HUES48 (cell line): ENCODE results near the gene TXNDC2.
"Not testable (repeated sequence)": the region's sequence is repeated elsewhere in the genome, so short reads cannot be mapped to it uniquely, and the experiment has no call there.

Experiments used
- H3K27ac ChIP-seq: one replicate; pipeline ENCODE4 v1.7.0; 2013; ENCODE audit warnings: low read depth, low read length, inconsistent platforms
- H3K27me3 ChIP-seq: 2 replicates; pipeline ENCODE4 v1.6.1; 2013; ENCODE audit warnings: mild to moderate bottlenecking, low read length; ENCODE audit not compliant: control insufficient read depth, insufficient read depth
- H3K36me3 ChIP-seq: 2 replicates; pipeline ENCODE4 v1.6.1; 2013; ENCODE audit warnings: low read length; ENCODE audit not compliant: control insufficient read depth, insufficient read depth
- H3K4me1 ChIP-seq: 2 replicates; pipeline ENCODE4 v1.6.1; 2013; ENCODE audit warnings: mild to moderate bottlenecking, low read length; ENCODE audit not compliant: control insufficient read depth, insufficient read depth
- H3K4me3 ChIP-seq: 2 replicates; pipeline ENCODE4 v1.5.1; 2013; ENCODE audit warnings: mild to moderate bottlenecking, low read depth, low read length
- H3K9ac ChIP-seq: 2 replicates; pipeline ENCODE4 v1.6.1; 2013; ENCODE audit warnings: mild to moderate bottlenecking, low read depth, low read length, moderate library complexity
- H3K9me3 ChIP-seq: 2 replicates; pipeline ENCODE4 v1.6.1; 2013; ENCODE audit warnings: low read length; ENCODE audit not compliant: control insufficient read depth, insufficient read depth

The TXNDC2 gene

DNA sequence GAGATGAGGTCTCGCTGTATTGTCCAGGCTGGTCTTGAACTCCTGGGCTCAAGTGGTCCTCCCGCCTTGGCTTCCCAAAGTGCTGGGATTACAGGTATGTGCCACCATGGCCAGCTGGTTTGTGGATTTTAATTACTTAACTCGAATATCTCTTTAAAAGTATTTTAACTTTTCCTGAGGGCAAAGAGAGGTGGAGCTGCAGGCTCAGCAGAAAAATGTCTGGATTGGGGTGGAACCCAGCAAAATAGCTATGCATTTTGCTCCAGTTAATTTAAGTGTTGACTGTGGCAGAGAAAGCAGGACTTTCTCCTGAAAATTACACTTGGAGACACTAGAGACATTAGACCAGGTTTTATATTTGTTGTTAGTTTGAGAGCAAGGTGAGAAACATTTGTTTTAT lies 35.5 kb upstream of the TXNDC2 start:
- H3K9me3 ChIP-seq, result peaks cover 4% of the 10 kb centered on the region; the same call in 1 of the 2 replicates
- H3K27me3 ChIP-seq, result no peaks in the 10 kb centered on the region
- H3K4me1 ChIP-seq, result peaks cover 6% of the 10 kb centered on the region; the same call in 1 of the 2 replicates
- no peak overlapping the region for H3K4me3 ChIP-seq
- no peaks in the 10 kb centered on the region for H3K36me3 ChIP-seq
- no peak overlapping the region for H3K9ac ChIP-seq
- no peak overlapping the region for H3K27ac ChIP-seq

DNA sequence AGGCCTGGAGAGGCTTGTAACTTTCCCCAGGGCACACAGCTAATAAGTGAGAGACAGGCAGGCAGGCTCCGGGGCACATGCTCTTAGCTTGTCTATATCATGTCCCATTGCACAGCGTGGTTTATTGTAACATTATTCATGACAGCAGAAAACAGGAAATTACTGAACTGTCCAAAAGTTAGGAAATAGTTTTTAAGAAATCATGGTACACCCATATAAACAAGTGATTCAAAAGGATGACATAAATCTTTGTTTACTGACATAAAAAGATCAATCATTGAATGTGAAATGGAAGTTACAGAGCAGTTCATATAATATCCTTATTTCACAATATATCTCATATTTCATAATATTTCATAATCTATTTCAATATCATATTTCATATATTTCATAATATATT lies 34.3 kb upstream of the TXNDC2 start:
- H3K9me3 ChIP-seq, result peaks cover 4% of the 10 kb centered on the region; the same call in 1 of the 2 replicates
- H3K4me3 ChIP-seq, result no peak overlapping the region
- H3K36me3 ChIP-seq, result no peaks in the 10 kb centered on the region
- peaks cover 6% of the 10 kb centered on the region; the same call in 1 of the 2 replicates for H3K4me1 ChIP-seq
- H3K27ac ChIP-seq, result no peak overlapping the region
- no peaks in the 10 kb centered on the region for H3K27me3 ChIP-seq
- no peak overlapping the region for H3K9ac ChIP-seq

GRCh38 chr18:9852266-9853081 lies 33.3 kb upstream of the TXNDC2 start:
- Histone ChIP-seq H3K9ac (no peak overlapping the region), H3K27ac (no peak overlapping the region), H3K4me3 (no peak overlapping the region), H3K9me3 (peaks cover 4% of the 10 kb centered on the region; the same call in 1 of the 2 replicates), H3K36me3 (no peaks in the 10 kb centered on the region), H3K4me1 (peaks cover 6% of the 10 kb centered on the region; the same call in 1 of the 2 replicates), H3K27me3 (no peaks in the 10 kb centered on the region)

DNA sequence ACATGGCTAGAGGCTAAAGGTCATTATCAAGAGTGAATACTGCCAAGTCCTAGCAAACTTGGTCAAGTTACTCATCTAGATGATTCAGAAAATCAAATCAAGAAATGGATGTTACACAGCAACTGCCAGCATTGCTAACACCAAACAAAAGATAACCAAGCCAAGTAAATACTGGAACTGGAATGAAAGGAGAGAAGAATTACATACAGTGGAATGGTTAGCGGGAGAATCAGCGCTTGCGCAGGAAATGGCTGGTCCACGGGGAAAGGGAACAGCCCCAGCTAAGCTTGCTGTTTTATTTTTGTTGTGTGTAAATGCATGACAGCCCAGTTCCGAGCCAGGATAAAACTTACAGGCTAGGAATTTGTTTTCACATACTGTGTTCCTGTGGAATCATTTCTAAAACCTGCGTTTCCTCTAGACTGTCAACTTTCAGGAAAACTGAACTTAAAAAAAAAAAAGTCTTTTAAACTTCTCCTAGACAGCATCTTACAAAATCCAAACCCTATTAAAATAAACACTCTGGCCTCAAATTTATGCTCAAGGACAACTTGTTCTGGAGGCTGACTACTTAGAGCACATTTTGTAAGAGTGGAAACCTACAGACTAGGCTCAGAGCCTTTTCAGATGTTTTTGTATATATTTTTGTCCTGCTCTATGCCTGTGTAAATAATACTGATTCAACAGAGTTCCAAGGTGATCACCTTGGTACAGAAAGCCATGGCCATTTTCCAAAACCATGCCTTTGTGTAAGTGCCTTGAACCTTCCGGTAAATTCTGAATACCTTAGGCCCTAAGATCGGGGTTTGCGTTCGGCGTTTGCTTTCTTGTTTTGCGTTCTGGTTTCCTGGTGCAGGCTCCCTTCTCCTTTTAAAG lies 30.7 kb upstream of the TXNDC2 start:
- Histone ChIP-seq H3K27ac (no peak overlapping the region), H3K27me3 (no peaks in the 10 kb centered on the region), H3K36me3 (no peaks in the 10 kb centered on the region), H3K9ac (no peak overlapping the region), H3K9me3 (peaks cover 4% of the 10 kb centered on the region; the same call in 1 of the 2 replicates), H3K4me3 (no peak overlapping the region), H3K4me1 (no peaks in the 10 kb centered on the region)

DNA sequence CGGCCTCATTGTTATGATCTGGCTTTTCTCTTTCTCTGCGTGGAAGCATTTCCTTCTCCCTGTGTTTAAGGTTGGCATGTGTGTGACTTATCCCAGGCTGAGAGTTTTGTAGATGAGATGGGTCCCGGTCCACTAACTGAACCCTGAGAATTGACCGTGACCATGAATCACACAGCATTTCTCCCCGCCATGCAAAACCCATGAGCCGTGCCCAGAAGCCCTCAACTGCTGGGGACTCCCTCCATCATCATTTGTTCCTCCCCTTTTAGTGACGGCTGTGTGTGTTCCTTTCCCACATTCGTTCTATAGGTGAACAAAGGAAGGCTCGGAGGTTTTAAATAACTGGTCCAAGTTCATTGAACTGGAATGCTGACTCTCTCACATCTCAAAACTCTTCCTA lies 30.1 kb upstream of the TXNDC2 start:
- H3K27ac ChIP-seq, result no peak overlapping the region
- no peak overlapping the region for H3K4me3 ChIP-seq
- no peaks in the 10 kb centered on the region for H3K4me1 ChIP-seq
- H3K9ac ChIP-seq, result no peak overlapping the region
- no peaks in the 10 kb centered on the region for H3K27me3 ChIP-seq
- H3K9me3 ChIP-seq, result peaks cover 4% of the 10 kb centered on the region; the same call in 1 of the 2 replicates
- H3K36me3 ChIP-seq, result no peaks in the 10 kb centered on the region

DNA sequence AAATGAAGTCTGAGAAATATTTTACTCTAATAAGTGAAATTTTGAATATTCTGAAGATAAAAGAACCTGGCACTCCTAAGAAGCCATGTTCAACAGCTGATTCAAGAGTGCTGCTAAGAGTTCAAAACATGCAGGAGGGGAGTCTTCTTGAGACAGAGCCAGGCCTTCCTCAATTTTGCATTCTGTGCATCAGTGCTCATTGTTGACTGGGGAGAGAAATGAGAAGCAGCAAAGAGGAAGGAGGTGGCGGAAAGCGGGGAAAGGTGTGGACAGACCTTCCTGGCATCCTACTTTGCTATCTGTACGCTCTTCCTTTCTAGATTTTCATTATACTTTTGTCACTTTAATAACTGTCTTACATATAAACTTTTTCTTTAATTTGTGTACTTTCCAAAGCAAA lies 29.7 kb upstream of the TXNDC2 start:
- H3K27me3 ChIP-seq, result no peaks in the 10 kb centered on the region
- no peak overlapping the region for H3K4me3 ChIP-seq
- no peak overlapping the region for H3K27ac ChIP-seq
- no peaks in the 10 kb centered on the region for H3K36me3 ChIP-seq
- no peak overlapping the region for H3K9ac ChIP-seq
- H3K9me3 ChIP-seq, result peaks cover 4% of the 10 kb centered on the region; the same call in 1 of the 2 replicates
- H3K4me1 ChIP-seq, result no peaks in the 10 kb centered on the region

DNA sequence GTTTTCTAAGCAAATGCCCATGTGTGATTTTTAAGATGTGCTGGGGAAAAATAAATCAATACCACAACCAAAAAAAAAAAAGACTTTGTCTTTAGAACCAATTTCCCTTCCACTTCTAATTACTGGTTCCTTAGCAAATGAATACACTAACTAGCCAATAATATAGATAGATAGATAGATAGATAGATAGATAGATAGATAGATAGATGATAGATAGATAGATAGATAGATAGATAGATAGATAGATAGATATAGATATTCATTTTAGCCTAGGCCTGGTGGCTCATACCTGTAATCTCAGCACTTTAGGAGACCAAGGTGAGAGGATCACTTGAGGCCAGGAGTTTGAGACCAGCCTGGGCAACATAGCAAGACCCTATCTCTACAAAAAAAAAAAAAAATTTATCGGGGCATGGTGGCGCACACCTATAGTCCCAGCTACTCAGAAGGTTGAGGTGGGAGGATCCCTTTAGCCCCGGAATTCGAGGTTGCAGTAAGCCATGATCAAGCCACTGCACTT lies 28.2 kb upstream of the TXNDC2 start:
- not testable (repeated sequence) for H3K4me1 ChIP-seq, H3K9ac ChIP-seq, H3K36me3 ChIP-seq, H3K27me3 ChIP-seq, H3K9me3 ChIP-seq, H3K4me3 ChIP-seq, H3K27ac ChIP-seq

- no peaks in the 10 kb centered on the region for H3K36me3 ChIP-seq
- no peak overlapping the region for H3K9ac ChIP-seq
- H3K4me1 ChIP-seq, result no peaks in the 10 kb centered on the region
- no peaks in the 10 kb centered on the region for H3K27me3 ChIP-seq
- no peak overlapping the region for H3K4me3 ChIP-seq
- H3K27ac ChIP-seq, result no peak overlapping the region
- H3K9me3 ChIP-seq, result no peaks in the 10 kb centered on the region
These were observed 27.1 kb upstream of the TXNDC2 start for GRCh38 chr18:9858642-9859041.

DNA sequence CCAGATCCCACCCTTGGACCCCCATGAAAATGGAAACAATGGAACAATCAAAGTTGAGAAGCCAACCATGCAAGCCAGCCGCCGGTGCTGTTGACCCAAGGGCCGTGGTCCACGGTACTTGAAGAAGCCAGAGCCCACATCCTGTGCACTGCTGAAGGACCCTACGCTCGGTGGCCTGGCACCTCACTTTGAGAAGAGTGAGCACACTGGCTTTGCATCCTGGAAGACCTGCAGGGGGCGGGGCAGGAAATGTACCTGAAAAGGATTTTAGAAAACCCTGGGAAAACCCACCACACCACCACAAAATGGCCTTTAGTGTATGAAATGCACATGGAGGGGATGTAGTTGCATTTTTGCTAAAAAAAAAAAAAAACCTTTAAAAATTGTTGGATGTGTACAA lies 26.5 kb upstream of the TXNDC2 start:
- H3K4me1 ChIP-seq, result no peaks in the 10 kb centered on the region
- H3K27ac ChIP-seq, result no peak overlapping the region
- no peak overlapping the region for H3K4me3 ChIP-seq
- no peak overlapping the region for H3K9ac ChIP-seq
- no peaks in the 10 kb centered on the region for H3K27me3 ChIP-seq
- H3K36me3 ChIP-seq, result no peaks in the 10 kb centered on the region
- no peaks in the 10 kb centered on the region for H3K9me3 ChIP-seq

DNA sequence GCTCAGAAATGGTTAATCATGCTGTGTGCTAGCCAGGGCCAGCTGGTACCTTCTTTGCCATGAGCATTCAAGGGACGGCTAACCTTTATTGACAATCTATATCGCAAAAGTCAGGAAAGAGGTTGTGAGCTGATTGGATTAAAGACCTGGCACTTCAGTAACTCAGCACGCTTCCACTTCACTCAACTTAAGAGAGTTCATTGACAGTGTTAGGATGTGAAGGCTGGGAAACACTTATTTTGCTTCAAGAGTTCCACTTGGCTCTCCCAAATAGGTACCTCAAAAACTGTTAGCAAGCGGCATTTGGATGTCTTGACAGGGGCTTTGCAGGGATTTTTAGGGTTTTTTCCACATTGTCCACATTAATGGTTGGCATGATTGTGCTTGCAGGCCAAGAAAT lies 25.1 kb upstream of the TXNDC2 start:
- no peak overlapping the region for H3K27ac ChIP-seq
- H3K4me1 ChIP-seq, result no peaks in the 10 kb centered on the region
- H3K9ac ChIP-seq, result no peak overlapping the region
- H3K9me3 ChIP-seq, result peaks cover 7% of the 10 kb centered on the region; the same call in 1 of the 2 replicates
- no peaks in the 10 kb centered on the region for H3K36me3 ChIP-seq
- H3K27me3 ChIP-seq, result no peaks in the 10 kb centered on the region
- no peak overlapping the region for H3K4me3 ChIP-seq

DNA sequence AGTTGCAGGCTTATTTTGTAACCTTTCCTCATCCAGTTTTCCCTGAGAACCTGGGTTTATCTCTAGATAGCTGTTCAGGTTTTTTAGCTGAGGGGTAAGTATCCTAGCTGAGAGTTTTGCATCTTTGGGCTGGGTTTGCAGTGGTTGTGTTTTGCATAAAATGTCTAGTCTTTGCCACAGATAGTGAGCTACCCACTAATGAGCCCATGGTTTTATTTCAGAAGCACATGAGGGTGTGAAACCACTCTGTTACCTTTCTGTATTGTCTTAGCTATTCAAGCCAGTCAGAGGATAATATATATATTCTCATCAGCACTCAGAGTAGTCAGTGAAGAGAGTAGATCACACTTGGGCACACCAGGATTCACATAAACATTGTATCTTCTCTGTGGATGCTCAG lies 24.6 kb upstream of the TXNDC2 start:
- peaks cover 12% of the 10 kb centered on the region; the same call in 1 of the 2 replicates for H3K9me3 ChIP-seq
- H3K27me3 ChIP-seq, result no peaks in the 10 kb centered on the region
- H3K36me3 ChIP-seq, result no peaks in the 10 kb centered on the region
- H3K4me3 ChIP-seq, result no peak overlapping the region
- H3K9ac ChIP-seq, result no peak overlapping the region
- H3K27ac ChIP-seq, result no peak overlapping the region
- no peaks in the 10 kb centered on the region for H3K4me1 ChIP-seq
